Spleen (tissue), 7 donors: ENCODE results near the gene TPX2.

Experiments used
- CTCF ChIP-seq, 11 experiments: fragments of 200-600 bp in 7 of 11; fragments of 450-650 bp in 4 of 11; sonication (generic) in 4 of 11; IDR thresholded peaks in 8 of 11; conservative IDR thresholded peaks in 3 of 11; 1 replicate in 7 of 11; 2 replicates in 4 of 11; pipeline versions ENCODE4 v1.4.0 to v1.8.0; 2016 to 2021; ENCODE audit warnings: antibody characterized with exemption in 11 of 11, inconsistent platforms in 4 of 11, mild to moderate bottlenecking in 1 of 11
- POLR2A ChIP-seq, 3 donors: fragments of 450-650 bp; IDR thresholded peaks; one replicate each; pipeline ENCODE4 v1.5.1; 2017; ENCODE audit warnings: antibody characterized with exemption in 3 of 3, mild to moderate bottlenecking in 1 of 3
- POLR2AphosphoS5 ChIP-seq, 3 donors: sonication (generic); formaldehyde crosslinking; IDR thresholded peaks; one replicate each; pipeline ENCODE4 v1.5.1; 2017; ENCODE audit warnings: antibody characterized with exemption in 3 of 3
- donor health status: DM: no; HTN: no; CAD: no; lungs with moderate emphysema.
- donor health status: DM: no; HTN: no; CAD: no.
- donor health status: DM: no; HTN: no; CAD: no.

DNA sequence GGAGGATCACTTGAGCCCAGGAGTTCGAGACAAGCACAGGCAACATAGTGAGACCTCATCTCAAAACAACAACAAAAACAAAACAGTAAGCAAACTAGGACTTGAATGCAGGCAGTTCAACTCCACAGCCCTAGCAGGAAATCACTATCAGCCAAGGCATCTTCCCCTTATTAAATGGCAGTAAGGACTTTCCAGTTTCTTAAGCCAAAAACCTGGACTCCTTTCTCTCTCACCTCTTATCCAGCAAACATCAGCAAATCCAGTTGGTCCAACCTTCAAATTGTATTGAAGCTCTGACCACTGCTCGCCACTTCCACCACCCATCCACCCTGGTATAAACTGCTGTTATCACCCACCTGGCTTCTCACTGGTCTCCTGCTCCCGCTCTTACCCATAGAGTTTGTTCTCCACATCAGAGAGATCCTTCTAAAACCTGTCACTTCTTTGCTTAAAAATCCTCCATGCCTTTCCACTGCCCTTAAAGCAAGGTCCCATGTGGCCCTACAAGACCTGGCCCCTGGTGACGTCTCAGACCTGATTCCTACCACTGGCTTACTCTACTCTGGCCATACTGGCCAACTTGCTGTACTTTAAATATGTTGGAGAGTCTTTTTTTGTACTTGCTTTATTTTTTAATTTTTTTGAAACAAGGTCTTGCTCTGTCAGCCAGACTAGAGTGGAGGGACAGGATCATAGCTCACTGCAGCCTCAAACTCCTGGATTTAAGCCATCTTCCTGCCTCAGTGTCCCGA lies 44.1 kb upstream of the TPX2 start:
- TF ChIP-seq POLR2A (IDR thresholded peaks at IDR 0.05) (no peak), CTCF (IDR thresholded peaks at IDR 0.05 in 8 of 11, conservative IDR thresholded peaks at IDR 0.05 in 3 of 11) (no peak), POLR2AphosphoS5 (IDR thresholded peaks at IDR 0.05) (no peak)
